ENCODE data around the gene SPTBN2. TPM values are rescaled to one million over a fixed set of nuclear protein-coding genes. Genes with fewer than 3 reads are reported as not detected.

Gene SPTBN2
- total RNA-seq, 1 donor from 2014 or later = 62.4 TPM

- Mint-ChIP-seq H3K27me3 (ENCODE audit: low read depth) (no peaks in the 10 kb centered on the region), H3K27ac (no peak overlapping the region), H3K4me3 (no peak overlapping the region), H3K4me1 (peaks cover 24% of the 10 kb centered on the region), H3K9me3 (no peaks in the 10 kb centered on the region), H3K36me3 (peaks cover 26% of the 10 kb centered on the region)
- DNase-seq (ENCODE audit: low spot score in 2 of 2, unreplicated experiment in 2 of 2) = no peak
- TF ChIP-seq CTCF (IDR thresholded peaks at IDR 0.05; ENCODE audit: unreplicated experiment) = no peak
Observed at GRCh38 chr11:66713746-66714480, 15.1 kb downstream of the SPTBN2 start.

GRCh38 chr11:66710384-66710930 is 18.6 kb downstream of the SPTBN2 start:
- H3K4me1 Mint-ChIP-seq = no peaks in the 10 kb centered on the region
- TF ChIP-seq CTCF (IDR thresholded peaks at IDR 0.05; ENCODE audit: unreplicated experiment) = no peak
- H3K27me3 Mint-ChIP-seq (ENCODE audit: low read depth) = no peaks in the 10 kb centered on the region
- peaks cover 32% of the 10 kb centered on the region for H3K36me3 Mint-ChIP-seq
- no peak overlapping the region for H3K27ac Mint-ChIP-seq
- no peak overlapping the region for H3K4me3 Mint-ChIP-seq
- DNase-seq (ENCODE audit: low spot score in 2 of 2, unreplicated experiment in 2 of 2) = no peak
- H3K9me3 Mint-ChIP-seq = no peaks in the 10 kb centered on the region

GRCh38 chr11:66708701-66709100 is 20.3 kb downstream of the SPTBN2 start:
- Mint-ChIP-seq H3K4me1 (no peaks in the 10 kb centered on the region), H3K36me3 (peaks cover 24% of the 10 kb centered on the region), H3K4me3 (no peak overlapping the region), H3K27me3 (ENCODE audit: low read depth) (no peaks in the 10 kb centered on the region), H3K9me3 (no peaks in the 10 kb centered on the region), H3K27ac (no peak overlapping the region)
- no peak for TF ChIP-seq CTCF (IDR thresholded peaks at IDR 0.05; ENCODE audit: unreplicated experiment)
- no peak for DNase-seq (ENCODE audit: low spot score in 2 of 2, unreplicated experiment in 2 of 2)

GRCh38 chr11:66708094-66708493 is 20.9 kb downstream of the SPTBN2 start:
- Mint-ChIP-seq H3K4me3 (no peak overlapping the region), H3K27me3 (ENCODE audit: low read depth) (no peaks in the 10 kb centered on the region), H3K9me3 (no peaks in the 10 kb centered on the region), H3K27ac (no peak overlapping the region), H3K36me3 (peaks cover 20% of the 10 kb centered on the region), H3K4me1 (no peaks in the 10 kb centered on the region)
- TF ChIP-seq CTCF (IDR thresholded peaks at IDR 0.05; ENCODE audit: unreplicated experiment) = no peak
- no peak for DNase-seq (ENCODE audit: low spot score in 2 of 2, unreplicated experiment in 2 of 2)

DNA sequence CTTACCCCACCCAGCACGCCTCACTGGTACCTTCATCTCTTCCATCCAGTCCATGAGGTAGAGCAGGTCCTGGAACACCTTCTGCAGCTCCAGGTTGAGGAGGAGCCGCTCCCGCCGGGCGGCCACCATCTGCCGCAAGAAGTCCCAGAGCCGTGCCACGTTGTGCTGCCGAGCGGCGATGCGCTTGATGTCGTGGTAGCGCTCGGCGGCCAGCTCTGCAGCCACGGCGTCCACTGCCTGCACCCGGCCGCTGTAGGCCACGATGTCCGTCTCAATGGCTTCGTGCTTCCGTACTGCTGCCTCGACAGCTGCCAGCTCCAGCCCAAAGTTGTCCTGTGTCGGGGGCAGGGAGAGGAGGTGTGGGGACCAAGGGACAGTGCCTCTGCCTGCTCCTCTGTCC is 21.5 kb downstream of the SPTBN2 start:
- Mint-ChIP-seq H3K27me3 (ENCODE audit: low read depth) (no peaks in the 10 kb centered on the region), H3K4me1 (no peaks in the 10 kb centered on the region), H3K9me3 (no peaks in the 10 kb centered on the region), H3K4me3 (no peak overlapping the region), H3K27ac (no peak overlapping the region), H3K36me3 (peaks cover 17% of the 10 kb centered on the region)
- DNase-seq (ENCODE audit: low spot score in 2 of 2, unreplicated experiment in 2 of 2) = no peak
- no peak for TF ChIP-seq CTCF (IDR thresholded peaks at IDR 0.05; ENCODE audit: unreplicated experiment)
